ENCODE data around the gene SMIM1.
"Not testable (repeated sequence)": the region's sequence is repeated elsewhere in the genome, so short reads cannot be mapped to it uniquely, and the experiment has no call there.

Gene SMIM1

GRCh38 chr1:3795453-3796214, 23.1 kb downstream of the SMIM1 start:
- DNase-seq (ENCODE audit: low read depth in 2 of 2): no peak

- peak; percentile 90 to 91 for DNase-seq (ENCODE audit: low read depth in 2 of 2)
Measured at GRCh38 chr1:3796215-3797061, 23.9 kb downstream of the SMIM1 start, which contains the start of gene LRRC47. LRRC47 (minus strand) TSS chr1:3796498; CDS start chr1:3796476, 22 bp downstream.

- DNase-seq (ENCODE audit: low read depth in 2 of 2): no peak
Measured at GRCh38 chr1:3799976-3800685, 27.6 kb downstream of the SMIM1 start.

- not testable (repeated sequence) for DNase-seq (ENCODE audit: low read depth in 2 of 2)
Measured at GRCh38 chr1:3800795-3801194, 28.2 kb downstream of the SMIM1 start.

GRCh38 chr1:3803905-3804626, 31.5 kb downstream of the SMIM1 start:
- no peak for DNase-seq (ENCODE audit: low read depth in 2 of 2)

DNA sequence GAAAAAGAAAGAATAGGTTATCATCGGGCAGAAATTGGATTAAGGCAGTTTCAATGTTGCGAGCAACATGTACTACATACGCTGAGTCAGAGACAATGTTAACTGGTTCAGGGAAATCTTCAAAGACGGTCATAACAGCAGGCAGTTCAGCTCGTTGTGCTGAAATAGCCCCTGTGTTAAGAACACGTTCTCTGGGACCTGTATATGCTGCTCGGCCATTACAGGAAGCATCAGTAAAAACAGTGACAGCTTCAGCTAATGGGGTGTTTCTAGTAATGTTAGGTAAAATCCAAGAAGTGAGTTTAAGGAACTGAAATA, 32.0 kb downstream of the SMIM1 start:
- DNase-seq (ENCODE audit: low read depth in 2 of 2): not testable (repeated sequence)

- DNase-seq (ENCODE audit: low read depth in 2 of 2): no peak
Measured at GRCh38 chr1:3805038-3805437, 32.5 kb downstream of the SMIM1 start.

DNA sequence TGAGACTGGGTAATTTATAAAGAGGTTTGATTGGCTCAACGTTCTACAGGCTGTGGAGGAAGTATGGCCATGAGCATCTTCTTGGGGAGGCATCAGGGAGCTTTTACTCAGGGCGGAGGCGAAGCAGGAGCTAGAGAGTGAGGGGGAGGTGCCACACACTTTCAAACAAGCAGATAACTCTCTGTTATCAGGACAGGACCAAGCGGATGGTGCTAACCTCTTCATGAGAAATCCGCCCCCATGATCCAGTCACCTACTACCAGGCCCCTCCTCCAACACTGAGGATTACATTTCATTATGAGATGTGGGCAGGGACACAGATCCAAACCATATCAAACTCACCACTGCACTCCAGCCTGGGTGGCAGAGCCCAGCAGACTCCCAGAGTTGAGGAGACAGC, 35.2 kb downstream of the SMIM1 start:
- no peak for DNase-seq (ENCODE audit: low read depth in 2 of 2)

DNA sequence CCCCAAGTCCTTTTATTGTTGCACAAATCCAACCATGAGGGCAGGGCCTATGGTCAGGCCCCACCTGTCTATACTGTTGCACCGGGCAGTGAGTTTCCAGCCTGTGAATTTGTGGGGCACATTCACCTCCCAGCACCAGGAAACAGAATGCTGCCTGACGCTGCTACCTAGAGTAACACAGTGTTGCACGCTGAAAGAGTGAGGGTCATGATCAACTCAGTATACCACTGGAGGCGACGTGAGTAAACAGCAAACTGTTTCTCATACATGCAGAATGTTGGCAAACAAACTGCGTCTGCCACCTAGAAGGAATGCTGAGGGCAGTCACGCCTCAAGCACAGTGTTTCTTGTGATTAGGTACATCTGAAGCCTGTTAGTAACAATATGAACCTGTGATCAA, 37.1 kb downstream of the SMIM1 start:
- no peak for DNase-seq (ENCODE audit: low read depth in 2 of 2)

DNA sequence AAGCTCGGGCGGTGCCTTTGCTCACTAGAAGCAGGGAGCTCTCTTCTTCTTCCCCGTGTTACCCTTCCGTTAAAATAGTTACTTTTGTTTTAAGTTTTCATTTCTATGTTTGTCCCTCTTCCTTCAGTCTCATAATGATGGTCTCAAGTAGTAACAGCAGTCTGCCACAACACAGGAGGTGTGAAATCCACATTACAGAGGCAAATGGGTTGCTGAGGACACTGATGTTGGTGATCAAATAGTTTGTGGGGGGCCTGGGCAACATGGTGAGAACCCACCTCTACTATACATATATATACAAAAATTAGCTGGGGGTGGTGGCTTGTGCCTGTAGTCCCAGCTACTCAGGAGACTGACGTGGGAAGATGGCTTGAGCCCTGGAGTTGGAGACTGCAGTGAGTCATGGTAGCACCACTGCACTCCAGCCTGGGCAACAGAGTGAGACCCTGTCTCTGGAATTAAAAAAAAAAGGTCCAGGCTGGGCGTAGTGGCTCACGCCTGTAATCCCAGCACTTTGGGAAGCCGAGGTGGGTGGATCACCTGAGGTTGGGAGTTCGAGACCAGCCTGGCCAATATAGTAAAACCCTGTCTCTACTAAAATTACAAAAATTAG, 37.7 kb downstream of the SMIM1 start:
- not testable (repeated sequence) for DNase-seq (ENCODE audit: low read depth in 2 of 2)

DNA sequence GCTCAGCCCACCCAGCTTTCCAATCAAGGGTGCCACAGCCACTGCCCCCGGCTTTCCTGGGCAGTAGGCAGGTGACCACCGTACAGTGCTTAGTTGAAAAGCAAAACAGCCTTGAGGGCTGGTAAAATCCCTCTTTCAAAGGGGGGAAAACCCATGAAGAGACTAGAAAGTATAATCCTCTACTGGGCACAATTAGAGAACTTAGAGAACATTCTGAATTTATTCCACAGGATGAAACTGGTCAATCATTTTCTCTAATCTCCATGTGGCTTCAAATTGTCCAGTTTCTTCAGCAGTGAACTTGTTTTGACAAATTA, 39.0 kb downstream of the SMIM1 start:
- no peak for DNase-seq (ENCODE audit: low read depth in 2 of 2)

DNA sequence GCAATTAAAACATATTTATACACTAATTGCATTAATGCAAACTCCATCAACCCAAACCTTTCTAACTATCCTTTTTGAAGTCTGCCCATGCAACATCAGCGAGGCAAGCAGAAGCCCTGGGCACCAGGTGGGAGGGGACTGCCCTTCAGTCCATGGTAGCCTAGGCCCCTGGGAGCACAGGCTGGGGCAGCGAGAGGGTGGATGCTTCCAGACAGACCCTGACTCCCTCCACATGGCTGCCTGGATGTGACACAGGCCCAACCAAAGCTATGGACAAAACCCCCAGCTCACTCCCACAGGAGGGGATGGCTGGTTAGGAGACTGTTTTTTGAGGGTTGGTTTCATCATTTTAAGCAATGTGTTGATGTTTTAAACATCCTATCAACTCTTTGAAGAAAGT, 41.5 kb downstream of the SMIM1 start:
- no peak for DNase-seq (ENCODE audit: low read depth in 2 of 2)

- no peak for DNase-seq (ENCODE audit: low read depth in 2 of 2)
Measured at GRCh38 chr1:3814771-3815561, 42.4 kb downstream of the SMIM1 start.

DNA sequence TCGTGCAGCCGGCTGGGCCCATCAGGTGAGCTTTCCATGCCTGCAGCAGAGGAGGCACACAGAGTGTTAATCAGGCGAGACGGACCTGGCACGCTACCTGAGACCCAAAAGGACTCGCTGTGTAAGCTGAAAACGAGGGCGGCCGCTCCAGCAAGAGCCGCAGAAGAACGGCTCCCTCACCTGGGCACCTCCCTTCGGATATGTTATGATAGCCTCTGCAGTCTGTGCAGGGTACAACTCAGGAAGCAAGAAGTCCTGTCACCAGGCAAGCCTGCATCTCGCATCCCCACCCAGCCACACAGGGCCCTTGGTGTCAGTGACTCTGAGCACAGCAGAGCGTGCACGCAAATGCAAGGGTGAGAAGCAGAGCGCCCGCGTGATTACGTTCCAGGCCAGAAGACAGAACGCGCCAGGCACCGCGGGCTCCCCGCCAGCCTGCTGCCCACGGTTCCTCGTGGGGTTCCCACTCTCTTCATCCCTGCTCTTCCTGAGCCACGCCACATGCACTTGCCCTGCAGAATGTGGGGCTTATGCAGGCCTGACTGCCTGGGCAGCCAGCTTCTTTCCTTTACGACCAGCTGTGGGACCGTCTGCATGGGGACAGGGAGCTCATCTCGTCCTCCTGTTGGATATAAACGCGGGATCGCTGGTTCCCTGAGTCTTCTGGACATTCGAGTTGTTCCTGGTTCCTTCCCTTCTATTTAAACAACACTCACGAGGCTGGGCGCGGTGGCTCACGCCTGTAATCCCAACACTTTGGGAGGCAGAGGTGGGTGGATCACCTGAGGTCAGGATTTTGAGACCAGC, 44.0 kb downstream of the SMIM1 start:
- no peak for DNase-seq (ENCODE audit: low read depth in 2 of 2)

- DNase-seq (ENCODE audit: low read depth in 2 of 2): no peak
Measured at GRCh38 chr1:3817138-3817740, 44.7 kb downstream of the SMIM1 start.

GRCh38 chr1:3817821-3818597, 45.5 kb downstream of the SMIM1 start:
- no peak for DNase-seq (ENCODE audit: low read depth in 2 of 2)

DNA sequence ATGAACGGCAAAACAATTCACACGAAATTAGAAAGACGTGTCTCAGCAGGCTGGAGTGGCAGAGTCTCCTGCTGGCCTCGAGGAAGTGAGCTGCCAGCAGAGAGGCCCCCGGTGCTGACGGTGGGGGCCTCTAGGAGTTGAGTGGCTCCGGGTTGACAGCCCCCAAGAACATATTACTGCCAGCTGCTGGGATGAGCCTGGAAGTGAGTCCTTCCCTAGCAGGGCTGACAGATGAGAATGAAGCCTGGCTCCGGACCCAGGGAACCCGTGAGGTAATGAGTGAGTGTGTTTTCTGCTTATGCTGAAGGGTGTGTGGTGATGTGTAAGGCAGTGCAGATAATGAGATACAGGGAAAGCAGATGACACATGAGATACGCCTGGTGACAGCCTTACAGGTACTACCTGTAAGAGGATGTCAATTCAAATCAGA, 47.2 kb downstream of the SMIM1 start:
- no peak for DNase-seq (ENCODE audit: low read depth in 2 of 2)

DNA sequence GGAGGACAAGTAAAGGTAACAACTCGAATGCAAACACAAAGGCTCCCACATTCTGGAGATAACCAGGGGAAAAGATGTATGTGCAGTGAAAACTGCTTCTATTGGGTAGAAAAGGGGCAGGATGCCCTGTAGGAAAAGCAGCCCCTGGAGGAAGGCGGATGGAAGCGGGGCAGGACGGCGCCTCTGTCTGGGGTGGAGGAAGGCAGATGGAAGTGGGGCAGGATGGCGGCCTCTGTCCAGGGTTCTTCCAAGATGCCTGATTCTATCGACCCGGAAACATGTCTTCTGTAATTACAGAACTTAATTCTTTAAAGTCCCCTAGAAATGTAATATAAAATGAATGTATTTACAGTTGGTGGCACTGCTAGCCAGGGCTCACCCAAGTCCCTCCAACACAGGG, 47.8 kb downstream of the SMIM1 start:
- no peak for DNase-seq (ENCODE audit: low read depth in 2 of 2)

- no peak for DNase-seq (ENCODE audit: low read depth in 2 of 2)
Measured at GRCh38 chr1:3821004-3821403, 48.5 kb downstream of the SMIM1 start.
